Effector memory CD8-positive, alpha-beta T cell (primary cell): ENCODE results near the gene SLIRP.
"Not testable (repeated sequence)": the region's sequence is repeated elsewhere in the genome, so short reads cannot be mapped to it uniquely, and the experiment has no call there.

ENCODE experiments used
- ATAC-seq: fragments of 150-1000 bp; cut with Tn5 transposase; replicated peaks from 2 replicates; pipeline ENCODE4 v1.10.0; 2021; ENCODE audit warnings: mild to moderate bottlenecking, moderate library complexity
- DNase-seq, 3 experiments: peaks; one replicate each; pipeline ENCODE4 v3.0.0; 2021
- H3K27ac Mint-ChIP-seq, 2 donors: one replicate each; pipeline ENCODE4 v1.8.0; 2022; ENCODE audit warnings: mild to moderate bottlenecking in 2 of 2, mixed read lengths in 2 of 2, moderate library complexity in 2 of 2
- H3K27me3 Mint-ChIP-seq, 2 donors: one replicate each; pipeline ENCODE4 v1.8.0; 2022; ENCODE audit warnings: mixed read lengths in 2 of 2
- H3K36me3 Mint-ChIP-seq: one replicate; pipeline ENCODE4 v1.8.0; 2022; ENCODE audit warnings: mild to moderate bottlenecking, moderate library complexity, mixed read lengths; ENCODE audit not compliant: insufficient read depth
- H3K4me1 Mint-ChIP-seq, 2 donors: one replicate each; pipeline ENCODE4 v1.8.0; 2022; ENCODE audit warnings: low read depth in 2 of 2, mixed read lengths in 2 of 2
- H3K4me3 Mint-ChIP-seq, 2 donors: one replicate each; pipeline ENCODE4 v1.8.0; 2022; ENCODE audit warnings: mild to moderate bottlenecking in 2 of 2, mixed read lengths in 2 of 2, moderate library complexity in 2 of 2
- H3K9me3 Mint-ChIP-seq, 2 donors: one replicate each; pipeline ENCODE4 v1.8.0; 2022; ENCODE audit warnings: mixed read lengths in 2 of 2
- total RNA-seq, 9 experiments: gene quantifications; one replicate each; lab custom pipeline; 2026; lab: John Stamatoyannopoulos, UW

SLIRP gene
- total RNA-seq: 10.9 to 73.6 (median 18.9) reads per million in 9 experiments

DNA sequence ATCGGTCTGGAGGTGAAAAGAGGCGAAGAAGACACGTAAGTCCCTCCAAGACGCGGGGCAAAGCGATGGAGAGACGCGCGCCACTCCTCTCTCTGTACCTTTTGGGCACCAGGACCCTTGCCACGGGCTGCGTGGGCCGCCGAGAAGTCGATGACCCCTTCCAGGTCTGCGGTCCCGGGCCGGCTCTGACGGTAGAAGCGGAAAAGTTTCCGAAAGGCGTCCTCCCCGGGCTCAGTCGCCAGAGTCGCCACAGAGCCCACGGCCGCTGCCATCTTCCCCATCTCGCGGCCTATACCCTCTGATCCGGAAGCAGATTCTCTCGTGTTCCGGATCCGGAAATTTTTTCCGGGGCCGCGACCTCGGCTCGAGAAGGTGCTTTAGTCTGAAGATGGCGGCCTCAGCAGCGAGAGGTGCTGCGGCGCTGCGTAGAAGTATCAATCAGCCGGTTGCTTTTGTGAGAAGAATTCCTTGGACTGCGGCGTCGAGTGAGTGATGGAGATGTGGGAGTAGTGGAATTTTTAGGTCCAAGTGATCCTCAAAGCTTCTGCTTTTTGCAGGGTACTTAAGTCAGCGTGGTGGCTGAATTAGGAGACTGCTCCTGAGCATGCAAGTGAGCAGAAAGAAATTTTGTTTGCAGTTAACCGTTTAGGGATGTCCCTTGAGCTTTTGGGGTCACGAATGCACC, at the start of gene SLIRP, which contains the start of gene ALKBH1:
Gene SLIRP, plus strand, starts transcription at position 380 of the 685 bp plus-strand sequence. Its CDS starts 9 bp downstream, at position 389.
Gene ALKBH1, minus strand, starts transcription at position 300 of the 685 bp plus-strand sequence. Its CDS starts 19 bp downstream, at position 281.
- Mint-ChIP-seq H3K27me3 (no peaks in the 10 kb centered on the region), H3K4me3 (peak within 1 kb of the TSS; percentile 83 to 88), H3K36me3 (peaks cover 46% of the 10 kb centered on the region), H3K9me3 (no peaks in the 10 kb centered on the region), H3K27ac (peak within 1 kb of the TSS; percentile 83 to 93), H3K4me1 (peaks cover 17 to 37% of the 10 kb centered on the region in 2 donors)
- DNase-seq (peak; percentile 84 to 88 (median 85)), ATAC-seq (peak; percentile 98)

DNA sequence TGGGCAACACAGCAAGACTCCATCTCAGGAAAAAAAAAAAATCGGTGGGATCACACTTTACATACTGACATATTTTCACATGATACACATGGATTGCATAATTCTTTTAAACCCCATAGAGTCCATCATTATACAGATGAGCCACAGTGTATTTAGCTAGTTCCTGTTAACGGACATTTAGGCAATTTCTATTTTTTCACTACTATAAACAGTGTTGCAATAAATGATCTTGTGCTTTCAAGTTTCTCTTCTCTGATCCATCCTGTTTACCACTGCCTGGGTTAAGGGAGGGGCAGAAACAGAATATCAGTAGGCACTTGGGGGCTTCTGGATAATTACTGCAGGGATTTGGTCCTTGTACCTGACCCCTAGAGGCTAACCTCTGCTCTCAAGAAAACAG, 48.1 kb upstream of the SLIRP start:
- H3K27me3 Mint-ChIP-seq: no peaks in the 10 kb centered on the region
- H3K9me3 Mint-ChIP-seq: no peaks in the 10 kb centered on the region
- H3K27ac Mint-ChIP-seq: no peak overlapping the region
- H3K4me3 Mint-ChIP-seq: no peak overlapping the region
- no peak for ATAC-seq
- no peak for DNase-seq
- no peaks in the 10 kb centered on the region for H3K36me3 Mint-ChIP-seq
- H3K4me1 Mint-ChIP-seq: peaks cover 0 to 1% of the 10 kb centered on the region in 2 donors

- Mint-ChIP-seq H3K9me3 (no peaks in the 10 kb centered on the region), H3K4me1 (no peaks in the 10 kb centered on the region), H3K4me3 (no peak overlapping the region), H3K27ac (no peak overlapping the region), H3K36me3 (no peaks in the 10 kb centered on the region), H3K27me3 (no peaks in the 10 kb centered on the region)
- DNase-seq (no peak), ATAC-seq (no peak)
Measured at GRCh38 chr14:77660754-77661153, 47.1 kb upstream of the SLIRP start.

DNA sequence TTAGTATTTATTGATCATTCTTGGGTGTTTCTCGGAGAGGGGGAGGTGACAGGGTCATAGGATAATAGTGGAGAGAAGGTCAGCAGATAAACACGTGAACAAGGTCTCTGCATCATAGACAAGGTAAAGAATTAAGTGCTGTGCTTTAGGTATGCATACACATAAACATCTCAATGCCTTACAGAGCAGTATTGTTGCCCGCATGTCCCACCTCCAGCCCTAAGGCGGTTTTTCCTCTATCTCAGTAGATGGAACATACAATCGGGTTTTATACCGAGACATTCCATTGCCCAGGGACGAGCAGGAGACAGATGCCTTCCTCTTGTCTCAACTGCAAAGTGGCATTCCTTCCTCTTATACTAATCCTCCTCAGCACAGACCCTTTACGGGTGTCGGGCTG, 46.3 kb upstream of the SLIRP start:
- not testable (repeated sequence) for ATAC-seq, DNase-seq, H3K27ac Mint-ChIP-seq, H3K27me3 Mint-ChIP-seq, H3K36me3 Mint-ChIP-seq, H3K4me3 Mint-ChIP-seq, H3K4me1 Mint-ChIP-seq, H3K9me3 Mint-ChIP-seq

DNA sequence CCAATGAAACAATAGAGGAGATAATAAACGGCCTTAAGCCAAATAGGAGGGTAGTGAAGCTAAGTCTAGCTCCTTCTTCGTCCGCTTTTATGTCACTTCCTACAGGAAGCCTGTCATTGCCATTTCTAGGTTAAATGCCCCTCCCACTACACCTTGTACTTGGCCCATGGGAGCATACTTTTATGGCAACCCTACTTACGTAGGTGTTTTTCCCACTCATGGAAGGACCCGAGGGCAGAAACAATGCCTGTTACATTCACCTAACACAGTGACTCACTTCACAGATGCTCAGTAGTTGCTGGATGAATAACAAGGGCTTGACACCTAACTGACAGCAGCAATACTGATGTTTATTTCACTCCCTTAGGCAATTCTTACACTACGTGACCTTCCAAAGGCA, 44.6 kb upstream of the SLIRP start:
- Mint-ChIP-seq H3K27ac (no peak overlapping the region), H3K9me3 (no peaks in the 10 kb centered on the region), H3K27me3 (no peaks in the 10 kb centered on the region), H3K4me1 (no peaks in the 10 kb centered on the region), H3K36me3 (no peaks in the 10 kb centered on the region), H3K4me3 (no peak overlapping the region)
- ATAC-seq (no peak), DNase-seq (no peak)

DNA sequence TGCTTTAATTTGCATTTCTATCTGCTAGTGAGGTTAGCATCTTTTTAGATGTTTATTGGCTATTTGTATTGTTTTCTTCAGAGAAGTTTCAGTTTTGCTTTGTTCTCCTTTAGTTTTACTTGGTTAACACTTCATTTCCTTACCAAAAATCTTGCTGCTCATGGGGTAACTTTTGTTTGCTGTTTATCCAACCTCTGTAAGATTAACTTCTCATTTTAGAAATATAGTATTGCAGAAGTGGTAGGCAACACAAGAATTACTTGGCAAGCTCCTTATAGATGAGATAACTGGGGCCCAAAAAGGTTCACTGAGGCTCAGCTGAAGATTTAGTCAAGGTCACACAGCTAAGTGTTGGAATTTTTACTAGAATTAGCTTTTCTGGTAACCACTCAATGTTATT, 40.6 kb upstream of the SLIRP start:
- H3K4me1 Mint-ChIP-seq: no peaks in the 10 kb centered on the region
- H3K27me3 Mint-ChIP-seq: no peaks in the 10 kb centered on the region
- no peaks in the 10 kb centered on the region for H3K36me3 Mint-ChIP-seq
- DNase-seq (no peak), ATAC-seq (no peak)
- H3K9me3 Mint-ChIP-seq: no peaks in the 10 kb centered on the region
- H3K27ac Mint-ChIP-seq: no peak overlapping the region
- H3K4me3 Mint-ChIP-seq: no peak overlapping the region

DNA sequence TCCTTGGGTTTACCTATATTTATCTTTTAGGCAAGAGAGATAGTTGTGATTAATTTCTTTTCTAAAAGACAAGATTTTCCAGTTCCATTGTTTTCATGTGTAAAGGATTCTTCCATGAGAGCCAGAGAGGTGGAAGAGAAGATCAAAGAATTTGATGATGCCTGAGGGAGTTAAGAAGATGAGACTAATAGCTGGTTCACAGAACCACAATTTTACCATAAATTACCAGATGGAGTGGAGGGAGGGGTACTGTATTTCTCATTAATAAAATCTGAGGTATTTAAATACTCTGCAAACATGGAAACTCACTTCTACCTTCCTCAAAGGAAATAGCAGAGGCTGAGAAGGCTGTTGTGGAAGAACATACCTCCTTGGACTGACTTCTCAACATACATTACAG, 34.7 kb upstream of the SLIRP start:
- Mint-ChIP-seq H3K4me3 (no peak overlapping the region), H3K4me1 (peaks cover 0 to 6% of the 10 kb centered on the region in 2 donors), H3K27me3 (no peaks in the 10 kb centered on the region), H3K27ac (peak overlapping the region in 1 of 2 donors; percentile 1), H3K9me3 (no peaks in the 10 kb centered on the region), H3K36me3 (peaks cover 36% of the 10 kb centered on the region)
- ATAC-seq: no peak
- DNase-seq: no peak

DNA sequence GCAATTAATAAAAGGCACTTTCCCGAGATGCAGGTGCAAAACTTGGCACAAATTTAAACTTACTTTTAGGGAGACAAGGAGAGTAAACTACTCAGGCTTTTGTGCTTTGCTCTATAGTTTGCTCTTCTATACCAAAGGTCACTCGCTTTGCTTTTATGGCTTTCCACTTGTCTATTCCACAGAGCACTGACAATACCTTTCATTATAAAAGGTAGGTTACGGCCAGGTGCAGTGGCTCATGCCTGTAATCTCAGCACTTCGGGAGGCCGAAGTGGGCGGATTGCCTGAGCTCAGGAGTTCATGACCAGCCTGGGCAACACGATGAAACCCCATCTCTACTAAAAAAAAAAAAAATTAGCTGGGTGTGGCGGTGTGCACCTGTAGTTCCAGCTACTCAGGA, 33.0 kb upstream of the SLIRP start:
- H3K4me3 Mint-ChIP-seq: no peak overlapping the region
- H3K27me3 Mint-ChIP-seq: no peaks in the 10 kb centered on the region
- no peaks in the 10 kb centered on the region for H3K9me3 Mint-ChIP-seq
- peaks cover 0 to 6% of the 10 kb centered on the region in 2 donors for H3K4me1 Mint-ChIP-seq
- ATAC-seq (no peak), DNase-seq (no peak)
- no peak overlapping the region for H3K27ac Mint-ChIP-seq
- H3K36me3 Mint-ChIP-seq: peaks cover 44% of the 10 kb centered on the region

DNA sequence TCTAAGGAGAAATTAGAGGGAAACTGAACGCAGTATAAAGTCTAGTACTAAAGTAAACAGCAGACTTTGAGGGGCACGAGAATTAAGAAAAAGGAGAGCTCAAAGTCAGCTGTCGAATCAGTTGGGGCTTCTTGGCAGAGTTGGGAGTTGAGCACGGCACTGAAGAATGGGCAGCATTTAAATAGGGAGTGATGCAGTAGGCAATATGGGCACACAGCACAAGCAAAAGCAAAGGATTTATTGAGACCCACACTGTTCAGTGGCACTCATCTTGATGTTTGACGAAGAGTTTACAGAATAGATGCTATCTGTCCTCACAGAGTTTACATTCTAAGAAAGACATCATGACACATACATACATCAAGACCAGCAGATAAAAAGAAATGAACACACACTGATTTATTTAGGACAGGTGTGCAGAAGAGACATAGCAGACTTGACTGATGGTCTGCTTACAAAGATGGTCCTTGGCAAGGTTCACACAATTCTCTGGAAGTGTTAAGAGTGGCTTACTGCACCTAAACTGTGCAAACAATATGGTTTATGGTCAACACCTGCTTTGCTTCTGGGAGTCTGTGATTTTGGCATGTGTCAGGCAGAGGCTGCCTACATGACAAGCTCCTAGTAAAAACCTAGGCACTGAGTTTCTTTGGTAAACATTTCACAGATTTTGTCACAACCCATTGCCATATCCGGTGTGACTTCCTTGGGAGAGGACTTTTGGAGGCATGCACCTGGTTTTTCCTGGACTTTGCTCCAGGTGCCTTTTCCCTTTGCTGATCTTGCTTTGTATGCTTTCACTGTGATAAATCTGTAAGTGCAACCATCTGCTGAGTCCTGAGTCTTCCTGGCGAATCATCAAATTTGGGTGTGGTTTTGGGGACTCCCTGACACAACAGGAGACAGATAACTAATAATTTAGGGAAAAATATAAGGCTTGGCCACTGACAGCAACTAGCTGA, 26.4 kb upstream of the SLIRP start:
- ATAC-seq (no peak), DNase-seq (no peak)
- Mint-ChIP-seq H3K27me3 (no peaks in the 10 kb centered on the region), H3K36me3 (peaks cover 21% of the 10 kb centered on the region), H3K9me3 (no peaks in the 10 kb centered on the region), H3K4me1 (peaks cover 0 to 6% of the 10 kb centered on the region in 2 donors), H3K4me3 (no peak overlapping the region), H3K27ac (peak overlapping the region in 1 of 2 donors; percentile 6)

- H3K4me1 Mint-ChIP-seq: peaks cover 0 to 5% of the 10 kb centered on the region in 2 donors
- no peak overlapping the region for H3K27ac Mint-ChIP-seq
- H3K9me3 Mint-ChIP-seq: no peaks in the 10 kb centered on the region
- H3K4me3 Mint-ChIP-seq: no peak overlapping the region
- H3K27me3 Mint-ChIP-seq: no peaks in the 10 kb centered on the region
- no peak for ATAC-seq
- no peak for DNase-seq
- H3K36me3 Mint-ChIP-seq: peaks cover 21% of the 10 kb centered on the region
Measured at GRCh38 chr14:77682158-77682553, 25.7 kb upstream of the SLIRP start.

- no peak overlapping the region for H3K4me3 Mint-ChIP-seq
- ATAC-seq (no peak), DNase-seq (no peak)
- H3K9me3 Mint-ChIP-seq: no peaks in the 10 kb centered on the region
- H3K27ac Mint-ChIP-seq: no peak overlapping the region
- no peaks in the 10 kb centered on the region for H3K27me3 Mint-ChIP-seq
- H3K36me3 Mint-ChIP-seq: peaks cover 43% of the 10 kb centered on the region
- peaks cover 0 to 5% of the 10 kb centered on the region in 2 donors for H3K4me1 Mint-ChIP-seq
Measured at GRCh38 chr14:77691259-77691658, 16.6 kb upstream of the SLIRP start.

GRCh38 chr14:77707355-77707723, 564 bp upstream of the SLIRP start:
- H3K4me3 Mint-ChIP-seq: peak overlapping the region; percentile 83 to 88
- H3K27ac Mint-ChIP-seq: peak overlapping the region; percentile 83 to 93
- H3K36me3 Mint-ChIP-seq: peaks cover 45% of the 10 kb centered on the region
- peak; percentile 23 for ATAC-seq
- peaks cover 17 to 37% of the 10 kb centered on the region in 2 donors for H3K4me1 Mint-ChIP-seq
- no peak for DNase-seq
- no peaks in the 10 kb centered on the region for H3K27me3 Mint-ChIP-seq
- H3K9me3 Mint-ChIP-seq: no peaks in the 10 kb centered on the region

- ATAC-seq: no peak
- peaks cover 42% of the 10 kb centered on the region for H3K36me3 Mint-ChIP-seq
- no peaks in the 10 kb centered on the region for H3K9me3 Mint-ChIP-seq
- peaks cover 17 to 37% of the 10 kb centered on the region in 2 donors for H3K4me1 Mint-ChIP-seq
- peak overlapping the region; percentile 83 to 93 for H3K27ac Mint-ChIP-seq
- no peak for DNase-seq
- H3K4me3 Mint-ChIP-seq: peak overlapping the region; percentile 83 to 88
- H3K27me3 Mint-ChIP-seq: no peaks in the 10 kb centered on the region
Measured at GRCh38 chr14:77708749-77709148, 846 bp downstream of the SLIRP start.
